Astrocyte of the cerebellum (primary cell): ENCODE data around the gene CLEC9A.

Experiments used
- DNase-seq: peaks from one replicate; pipeline ENCODE4 v3.0.0-alpha.2; 2011; ENCODE audit warnings: low read depth
- H3K4me3 ChIP-seq: 2 replicates; pipeline ENCODE4 v1.5.1; 2011; ENCODE audit warnings: mild to moderate bottlenecking, low read depth, low read length, moderate library complexity
- in situ Hi-C: cut with HindIII; loops from 2 replicates; pipeline ENCODE4 v1.10.0; 2017; ENCODE audit warnings: low sequenced_read_pairs
- TF ChIP-seq, protein P1 (sequence below): IDR thresholded peaks from 2 replicates; pipeline ENCODE4 v1.5.1; 2012; ENCODE audit warnings: low read length, low read depth, moderate library complexity, mild to moderate bottlenecking; ENCODE audit errors: missing control alignments

The CLEC9A gene

DNA sequence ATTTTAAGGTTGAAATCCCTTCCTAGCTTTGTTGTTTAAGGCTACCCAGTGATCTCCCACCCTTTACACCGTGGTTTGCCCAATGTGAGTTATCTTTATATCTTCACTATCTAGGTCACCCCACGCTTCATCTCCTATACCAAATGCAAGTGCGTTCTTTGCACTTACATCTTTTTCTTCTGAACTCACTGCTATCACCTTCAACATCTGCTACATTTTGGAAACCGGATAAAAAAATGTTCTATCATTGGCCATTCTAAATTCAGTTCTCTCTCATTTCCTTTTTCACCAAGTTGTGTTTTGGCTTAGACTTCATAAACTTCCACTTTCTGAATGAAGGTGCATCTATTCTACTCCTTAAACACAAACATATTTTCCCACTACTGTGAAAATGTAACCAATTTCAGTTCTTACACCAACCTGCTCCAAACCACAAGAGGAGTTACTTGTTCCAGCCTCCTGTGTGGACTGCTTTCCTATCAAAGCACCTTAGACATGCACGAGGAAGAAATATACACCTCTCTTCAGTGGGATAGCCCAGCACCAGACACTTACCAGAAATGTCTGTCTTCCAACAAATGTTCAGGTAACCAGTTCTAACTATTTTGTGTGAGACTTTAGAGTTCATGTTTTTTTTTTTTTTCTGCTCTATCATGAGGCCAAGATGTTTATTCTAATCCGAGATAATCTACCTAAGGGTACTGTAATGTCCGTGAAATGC, 21.9 kb downstream of the CLEC9A start:
- in situ Hi-C loops, result no loop called here
- TF ChIP-seq, protein P1, sequence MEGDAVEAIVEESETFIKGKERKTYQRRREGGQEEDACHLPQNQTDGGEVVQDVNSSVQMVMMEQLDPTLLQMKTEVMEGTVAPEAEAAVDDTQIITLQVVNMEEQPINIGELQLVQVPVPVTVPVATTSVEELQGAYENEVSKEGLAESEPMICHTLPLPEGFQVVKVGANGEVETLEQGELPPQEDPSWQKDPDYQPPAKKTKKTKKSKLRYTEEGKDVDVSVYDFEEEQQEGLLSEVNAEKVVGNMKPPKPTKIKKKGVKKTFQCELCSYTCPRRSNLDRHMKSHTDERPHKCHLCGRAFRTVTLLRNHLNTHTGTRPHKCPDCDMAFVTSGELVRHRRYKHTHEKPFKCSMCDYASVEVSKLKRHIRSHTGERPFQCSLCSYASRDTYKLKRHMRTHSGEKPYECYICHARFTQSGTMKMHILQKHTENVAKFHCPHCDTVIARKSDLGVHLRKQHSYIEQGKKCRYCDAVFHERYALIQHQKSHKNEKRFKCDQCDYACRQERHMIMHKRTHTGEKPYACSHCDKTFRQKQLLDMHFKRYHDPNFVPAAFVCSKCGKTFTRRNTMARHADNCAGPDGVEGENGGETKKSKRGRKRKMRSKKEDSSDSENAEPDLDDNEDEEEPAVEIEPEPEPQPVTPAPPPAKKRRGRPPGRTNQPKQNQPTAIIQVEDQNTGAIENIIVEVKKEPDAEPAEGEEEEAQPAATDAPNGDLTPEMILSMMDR, result no peak
- no peak for DNase-seq
- no peak overlapping the region for H3K4me3 ChIP-seq

DNA sequence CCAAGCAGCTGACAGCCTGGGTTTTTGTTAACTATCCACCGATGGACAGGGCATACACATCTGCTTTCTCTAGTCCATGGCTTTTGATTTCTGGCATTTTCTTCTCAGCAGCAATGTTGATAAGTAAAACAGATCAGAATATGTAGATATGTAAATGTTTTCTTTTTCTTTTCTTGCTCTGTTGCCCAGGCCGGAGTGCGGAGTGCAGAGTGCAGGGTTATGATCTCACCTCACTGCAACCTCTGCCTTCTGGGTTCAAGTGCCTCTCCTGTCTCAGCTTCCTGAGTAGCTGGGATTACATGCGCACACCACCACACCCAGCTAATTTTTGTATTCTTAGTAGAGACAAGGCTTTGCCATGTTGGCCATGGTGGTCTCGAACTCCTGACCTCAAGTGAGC, 27.9 kb downstream of the CLEC9A start:
- in situ Hi-C loops, result no loop called here
- H3K4me3 ChIP-seq, result no peak overlapping the region
- DNase-seq, result no peak
- TF ChIP-seq, protein P1, result no peak

DNA sequence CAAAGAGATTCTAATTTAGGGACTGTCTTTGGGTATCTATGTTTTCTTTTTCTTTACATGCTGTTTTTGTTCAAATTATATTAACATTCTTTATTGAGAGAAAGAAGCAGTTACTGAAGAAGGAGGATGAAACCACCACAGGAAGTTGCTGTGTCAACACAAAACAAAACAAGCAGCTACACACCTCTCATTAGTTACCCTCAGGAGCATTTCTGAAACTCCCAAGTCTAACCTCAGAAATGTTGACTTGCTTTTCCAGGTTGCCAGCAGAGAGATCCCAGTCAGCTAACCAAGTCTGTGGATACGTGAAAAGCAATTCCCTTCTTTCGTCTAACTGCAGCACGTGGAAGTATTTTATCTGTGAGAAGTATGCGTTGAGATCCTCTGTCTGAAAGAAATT, 34.8 kb downstream of the CLEC9A start:
- no peak overlapping the region for H3K4me3 ChIP-seq
- DNase-seq, result no peak
- TF ChIP-seq, protein P1, result no peak
- in situ Hi-C loops, result no loop called here

DNA sequence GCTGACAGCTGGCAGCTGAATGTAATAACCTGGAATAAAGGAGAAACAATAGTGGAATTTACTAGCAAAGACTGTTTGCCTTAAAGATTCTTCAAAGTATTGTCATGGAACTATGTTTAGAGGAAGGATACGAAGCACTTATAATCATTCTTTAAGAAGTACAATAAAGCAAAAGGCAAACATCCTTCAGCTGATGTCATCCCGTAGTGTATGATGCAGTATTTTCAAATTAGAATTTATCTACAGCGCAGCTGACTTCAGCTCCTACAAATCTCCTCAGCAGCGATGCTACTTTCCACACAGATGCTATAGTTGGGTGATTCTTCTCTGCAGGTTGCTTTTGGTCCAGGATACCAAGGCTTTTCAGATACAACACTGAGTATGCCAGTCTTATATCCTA, 36.8 kb downstream of the CLEC9A start:
- in situ Hi-C loops, result no loop called here
- H3K4me3 ChIP-seq, result no peak overlapping the region
- no peak for DNase-seq
- TF ChIP-seq, protein P1, result no peak

DNA sequence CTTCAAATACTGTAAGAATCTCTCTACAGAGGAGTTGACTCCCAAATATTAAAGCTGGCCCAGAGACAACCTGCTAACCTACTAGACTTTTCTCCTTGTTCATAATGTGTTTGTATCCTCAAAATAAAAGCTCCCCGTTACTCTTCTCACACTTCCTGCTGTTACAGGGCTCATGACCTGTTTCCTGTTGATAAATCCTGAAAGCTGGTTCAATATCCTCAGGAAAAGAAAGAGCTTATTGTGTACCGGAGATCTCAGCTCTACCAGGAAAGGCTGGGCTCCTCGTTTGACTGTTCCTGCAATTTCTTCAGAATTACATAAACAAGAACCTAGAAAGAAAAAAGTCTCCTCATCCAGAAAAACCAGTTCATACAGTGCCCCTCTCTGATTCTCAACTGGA, 37.5 kb downstream of the CLEC9A start:
- no peak overlapping the region for H3K4me3 ChIP-seq
- TF ChIP-seq, protein P1, result no peak
- no peak for DNase-seq
- in situ Hi-C loops, result no loop called here

DNA sequence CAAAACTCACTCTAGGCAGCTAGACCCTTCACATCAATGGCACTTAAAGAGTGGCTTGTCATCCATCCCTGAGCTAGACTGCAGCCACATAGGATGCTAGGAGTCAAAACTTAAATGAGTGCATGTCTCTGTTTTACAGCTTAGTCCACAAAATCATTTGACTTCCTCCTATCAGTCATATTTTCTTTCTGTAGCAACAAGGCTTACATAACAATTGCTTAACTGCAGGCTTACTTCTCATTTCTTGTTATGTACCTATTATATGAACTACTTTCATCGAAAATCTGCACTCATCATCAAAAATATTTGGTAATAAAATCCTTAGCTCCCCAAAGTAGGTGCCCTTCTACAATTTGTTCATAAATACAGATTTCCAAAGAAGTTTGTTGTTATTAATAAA, 38.2 kb downstream of the CLEC9A start:
- TF ChIP-seq, protein P1, result no peak
- in situ Hi-C loops, result no loop called here
- no peak for DNase-seq
- H3K4me3 ChIP-seq, result no peak overlapping the region

DNA sequence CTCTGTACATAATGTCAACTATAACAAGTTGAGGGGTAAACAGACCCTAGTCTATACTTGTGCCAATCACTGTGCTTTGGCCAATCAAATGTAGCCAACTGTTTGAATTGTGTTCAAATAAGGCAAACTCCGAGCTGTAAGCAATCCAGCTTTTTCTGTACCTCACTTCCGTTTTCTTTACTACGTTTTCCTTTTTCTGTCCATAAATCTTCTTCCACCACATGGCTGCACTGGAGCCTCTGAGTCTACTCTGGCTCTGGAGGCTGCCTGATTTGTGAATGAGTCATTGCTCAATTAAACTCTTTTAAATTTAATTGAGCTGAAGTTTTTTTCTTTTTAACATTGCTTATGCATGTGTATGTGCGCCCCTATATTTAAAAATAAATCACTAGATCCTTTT, 38.6 kb downstream of the CLEC9A start:
- no peak for DNase-seq

More for the DNA sequence above, 38.6 kb downstream of the CLEC9A start:
- TF ChIP-seq, protein P1, result no peak
- no peak overlapping the region for H3K4me3 ChIP-seq
- in situ Hi-C loops, result no loop called here
